GM23248 (cell line): ENCODE results near the gene ATG13.

Experiments used
- EZH2 ChIP-seq: fragments of 200-600 bp; sonication (generic); IDR thresholded peaks from 2 replicates; pipeline ENCODE4 v1.6.1; 2018; ENCODE audit warnings: antibody characterized with exemption, mild to moderate bottlenecking; ENCODE audit not compliant: insufficient read depth, poor library complexity, severe bottlenecking
- EZH2phosphoT487 ChIP-seq: fragments of 200-600 bp; sonication (generic); IDR thresholded peaks from 2 replicates; pipeline ENCODE4 v1.6.1; 2018; ENCODE audit warnings: antibody characterized with exemption, moderate library complexity, mild to moderate bottlenecking, low read depth; ENCODE audit not compliant: insufficient read depth

GRCh38 chr11:46722566-46723358 is 105.4 kb downstream of the ATG13 start:
- no peak for TF ChIP-seq EZH2phosphoT487
- no peak for TF ChIP-seq EZH2
